ENCODE results near the gene EFCAB8.

DNA sequence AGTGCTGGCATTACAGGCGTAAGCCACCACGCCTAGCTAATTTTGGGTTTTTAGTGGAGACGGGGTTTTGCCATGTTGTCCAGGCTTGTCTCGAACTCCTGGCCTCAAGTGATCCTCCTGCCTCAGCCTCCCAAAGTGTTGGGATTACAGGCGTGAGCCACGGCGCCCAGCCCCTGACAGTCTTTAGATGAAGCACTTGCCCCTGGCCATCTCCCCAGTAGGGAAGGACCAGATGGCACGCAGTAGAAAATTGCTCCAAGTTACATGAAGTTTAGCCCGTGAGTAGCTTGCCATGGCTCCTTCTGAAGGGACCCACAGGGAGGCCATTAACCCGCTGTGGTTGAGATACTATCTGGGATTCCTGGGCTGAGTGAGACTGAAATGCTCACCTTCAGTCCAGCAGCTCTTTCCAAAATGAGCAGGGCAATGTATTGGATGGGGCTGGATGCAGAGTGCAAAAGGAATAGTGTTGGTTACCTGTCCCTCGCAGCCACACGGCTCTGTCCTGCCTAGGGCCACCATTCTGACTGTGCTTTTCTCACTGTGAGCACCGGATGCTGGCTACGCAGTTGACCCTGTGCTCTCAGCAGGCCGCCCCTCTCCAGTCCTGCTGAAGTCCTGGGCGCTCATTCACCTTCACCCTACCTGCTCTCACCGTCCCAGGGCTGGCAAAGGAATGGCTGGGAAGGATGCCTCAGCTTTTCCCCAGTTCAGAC, 66.9 kb downstream of the EFCAB8 start:
- TF ChIP-seq, protein P1, sequence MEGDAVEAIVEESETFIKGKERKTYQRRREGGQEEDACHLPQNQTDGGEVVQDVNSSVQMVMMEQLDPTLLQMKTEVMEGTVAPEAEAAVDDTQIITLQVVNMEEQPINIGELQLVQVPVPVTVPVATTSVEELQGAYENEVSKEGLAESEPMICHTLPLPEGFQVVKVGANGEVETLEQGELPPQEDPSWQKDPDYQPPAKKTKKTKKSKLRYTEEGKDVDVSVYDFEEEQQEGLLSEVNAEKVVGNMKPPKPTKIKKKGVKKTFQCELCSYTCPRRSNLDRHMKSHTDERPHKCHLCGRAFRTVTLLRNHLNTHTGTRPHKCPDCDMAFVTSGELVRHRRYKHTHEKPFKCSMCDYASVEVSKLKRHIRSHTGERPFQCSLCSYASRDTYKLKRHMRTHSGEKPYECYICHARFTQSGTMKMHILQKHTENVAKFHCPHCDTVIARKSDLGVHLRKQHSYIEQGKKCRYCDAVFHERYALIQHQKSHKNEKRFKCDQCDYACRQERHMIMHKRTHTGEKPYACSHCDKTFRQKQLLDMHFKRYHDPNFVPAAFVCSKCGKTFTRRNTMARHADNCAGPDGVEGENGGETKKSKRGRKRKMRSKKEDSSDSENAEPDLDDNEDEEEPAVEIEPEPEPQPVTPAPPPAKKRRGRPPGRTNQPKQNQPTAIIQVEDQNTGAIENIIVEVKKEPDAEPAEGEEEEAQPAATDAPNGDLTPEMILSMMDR (IDR thresholded peaks at IDR 0.05) = no peak
- no peak for TF ChIP-seq POLR2A (IDR thresholded peaks at IDR 0.05)
- no peak for TF ChIP-seq EP300 (IDR thresholded peaks at IDR 0.05)

All from ovary (tissue), 3 donors.